Natural killer cell (primary cell): ENCODE measurements around the gene MBD3L1. TPM values are rescaled to one million over a fixed set of nuclear protein-coding genes. Genes with fewer than 3 reads are reported as not detected.

Experiments used
- ATAC-seq, 3 donors: fragments of 150-1000 bp in 2 of 3; fragments of 200-7000 bp in 1 of 3; cut with Tn5 transposase; 1 replicate in 1 of 3; 2 replicates in 2 of 3; pipeline ENCODE4 v1.10.0; 2021; ENCODE audit warnings: mild to moderate bottlenecking in 2 of 3, moderate library complexity in 2 of 3
- DNase-seq, 2 donors: peaks; one replicate each; pipeline versions ENCODE4 v3.0.0 to v3.0.0-alpha.2; 2013 to 2021; ENCODE audit warnings: mixed read lengths in 1 of 2
- H3K27ac ChIP-seq: one replicate; pipeline ENCODE4 v1.5.1; 2013; ENCODE audit warnings: mild to moderate bottlenecking, low read length
- H3K27me3 ChIP-seq: one replicate; pipeline ENCODE4 v1.6.1; 2013; ENCODE audit warnings: low read length; ENCODE audit not compliant: control insufficient read depth, insufficient read depth
- H3K36me3 ChIP-seq: one replicate; pipeline ENCODE4 v1.6.1; 2013; ENCODE audit warnings: low read length; ENCODE audit not compliant: control insufficient read depth, insufficient read depth
- H3K4me1 ChIP-seq: one replicate; pipeline ENCODE4 v1.6.1; 2013; ENCODE audit warnings: low read length; ENCODE audit not compliant: control insufficient read depth, insufficient read depth
- H3K4me3 ChIP-seq: one replicate; pipeline ENCODE4 v1.5.1; 2013; ENCODE audit warnings: low read length
- H3K9me3 ChIP-seq: one replicate; pipeline ENCODE4 v1.6.1; 2013; ENCODE audit warnings: low read length; ENCODE audit not compliant: control insufficient read depth, insufficient read depth
- H3K27ac Mint-ChIP-seq, 2 donors: one replicate each; pipeline ENCODE4 v1.8.0; 2022; ENCODE audit warnings: mild to moderate bottlenecking in 2 of 2, mixed read lengths in 2 of 2, moderate library complexity in 1 of 2
- H3K27me3 Mint-ChIP-seq, 2 donors: one replicate each; pipeline ENCODE4 v1.8.0; 2022; ENCODE audit warnings: low read depth in 2 of 2, mixed read lengths in 2 of 2
- H3K36me3 Mint-ChIP-seq: one replicate; pipeline ENCODE4 v1.8.0; 2022; ENCODE audit warnings: mixed read lengths
- H3K4me1 Mint-ChIP-seq, 2 donors: one replicate each; pipeline ENCODE4 v1.8.0; 2022; ENCODE audit warnings: mixed read lengths in 2 of 2
- H3K4me3 Mint-ChIP-seq: one replicate; pipeline ENCODE4 v1.8.0; 2022; ENCODE audit warnings: mild to moderate bottlenecking, moderate library complexity, mixed read lengths
- H3K9me3 Mint-ChIP-seq, 2 donors: one replicate each; pipeline ENCODE4 v1.8.0; 2022; ENCODE audit warnings: mixed read lengths in 2 of 2
- WGBS: methylation state at CpG from one replicate; pipeline ENCODE4 v1.1.7; 2013; ENCODE audit warnings: missing lambda C conversion rate; ENCODE audit not compliant: insufficient coverage; 5-methylcytosine and 5-hydroxymethylcytosine counted together
- intact Hi-C: fragments of 100-400 bp; cut with micrococcal nuclease; formaldehyde crosslinking; loops from one replicate; pipeline ENCODE4 v1.14.2; 2022
- total RNA-seq, 4 donors: library from RNA; stranded (reverse); fragments of 120-200 nt in 1 of 4; gene quantifications; one replicate each; pipeline versions ENCODE4 v1.2.3 to v1.2.4, GENCODE V29; 2013 to 2022
- TF ChIP-seq, protein P1 (sequence below): fragments of 200-600 bp; IDR thresholded peaks from one replicate; pipeline ENCODE4 v1.8.0; 2022; ENCODE audit warnings: antibody characterized with exemption

Gene MBD3L1
- total RNA-seq, 3 donors from 2014 or later (not counting 1 experiment from before 2014, with no cell fraction given), result not detected

DNA sequence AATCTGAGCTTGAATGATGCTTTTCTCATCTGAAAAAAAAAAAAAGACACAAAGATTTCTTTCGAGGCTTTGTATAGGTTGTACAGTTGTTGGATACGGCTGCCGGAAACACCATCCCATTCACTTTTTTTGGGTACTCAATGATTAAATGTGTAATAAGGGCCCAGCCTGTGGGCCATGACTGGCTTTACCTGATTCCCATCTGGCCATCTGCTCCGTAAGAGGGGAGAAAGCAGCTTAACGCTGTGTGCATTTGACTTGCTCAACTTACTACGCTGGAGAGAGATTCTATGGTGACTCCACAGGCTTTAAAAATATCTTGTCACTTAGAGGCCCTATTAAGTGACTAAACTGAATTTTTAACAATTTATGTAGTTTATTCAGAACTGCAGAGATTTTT is 804 bp upstream of the MBD3L1 start:
- Histone ChIP-seq H3K27me3 (no peaks in the 10 kb centered on the region), H3K9me3 (no peaks in the 10 kb centered on the region), H3K4me1 (peaks cover 15% of the 10 kb centered on the region), H3K36me3 (no peaks in the 10 kb centered on the region), H3K27ac (peak overlapping the region; percentile 82), H3K4me3 (peak overlapping the region; percentile 59)
- Mint-ChIP-seq H3K36me3 (no peaks in the 10 kb centered on the region), H3K9me3 (no peaks in the 10 kb centered on the region), H3K27me3 (no peaks in the 10 kb centered on the region), H3K4me1 (peaks cover 7 to 22% of the 10 kb centered on the region in 2 donors), H3K27ac (peak overlapping the region; percentile 89 to 94), H3K4me3 (peak overlapping the region; percentile 90)
- TF ChIP-seq, protein P1, sequence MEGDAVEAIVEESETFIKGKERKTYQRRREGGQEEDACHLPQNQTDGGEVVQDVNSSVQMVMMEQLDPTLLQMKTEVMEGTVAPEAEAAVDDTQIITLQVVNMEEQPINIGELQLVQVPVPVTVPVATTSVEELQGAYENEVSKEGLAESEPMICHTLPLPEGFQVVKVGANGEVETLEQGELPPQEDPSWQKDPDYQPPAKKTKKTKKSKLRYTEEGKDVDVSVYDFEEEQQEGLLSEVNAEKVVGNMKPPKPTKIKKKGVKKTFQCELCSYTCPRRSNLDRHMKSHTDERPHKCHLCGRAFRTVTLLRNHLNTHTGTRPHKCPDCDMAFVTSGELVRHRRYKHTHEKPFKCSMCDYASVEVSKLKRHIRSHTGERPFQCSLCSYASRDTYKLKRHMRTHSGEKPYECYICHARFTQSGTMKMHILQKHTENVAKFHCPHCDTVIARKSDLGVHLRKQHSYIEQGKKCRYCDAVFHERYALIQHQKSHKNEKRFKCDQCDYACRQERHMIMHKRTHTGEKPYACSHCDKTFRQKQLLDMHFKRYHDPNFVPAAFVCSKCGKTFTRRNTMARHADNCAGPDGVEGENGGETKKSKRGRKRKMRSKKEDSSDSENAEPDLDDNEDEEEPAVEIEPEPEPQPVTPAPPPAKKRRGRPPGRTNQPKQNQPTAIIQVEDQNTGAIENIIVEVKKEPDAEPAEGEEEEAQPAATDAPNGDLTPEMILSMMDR, result no peak
- no peak for ATAC-seq
- 61% methylated on average over 6 of the region's 6 CpGs for WGBS
- intact Hi-C loops, result no loop called here
- no peak for DNase-seq

DNA sequence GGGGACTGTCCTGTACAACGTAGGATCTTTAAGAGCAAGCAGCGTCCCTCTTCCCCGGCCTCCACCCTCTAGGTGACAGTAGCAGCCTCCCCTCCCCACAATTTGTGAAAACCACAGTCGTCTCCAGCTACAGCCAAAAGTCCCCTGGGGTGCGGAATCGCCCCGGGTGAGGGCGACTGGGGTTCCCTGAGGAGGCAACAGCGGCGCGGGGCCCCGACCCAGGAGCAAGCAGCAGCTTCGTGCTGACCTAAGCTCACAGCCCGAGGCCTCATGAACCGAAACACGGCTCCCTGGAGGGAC is 395 bp upstream of the MBD3L1 start:
- TF ChIP-seq, protein P1, result no peak
- no peak for DNase-seq
- H3K9me3 Mint-ChIP-seq, result no peaks in the 10 kb centered on the region
- intact Hi-C loops, result no loop called here
- Histone ChIP-seq H3K4me1 (peaks cover 15% of the 10 kb centered on the region), H3K9me3 (no peaks in the 10 kb centered on the region), H3K27me3 (no peaks in the 10 kb centered on the region), H3K36me3 (no peaks in the 10 kb centered on the region), H3K4me3 (peak overlapping the region; percentile 59), H3K27ac (peak overlapping the region; percentile 82)
- H3K4me1 Mint-ChIP-seq, result peaks cover 7 to 22% of the 10 kb centered on the region in 2 donors
- H3K36me3 Mint-ChIP-seq, result no peaks in the 10 kb centered on the region
- H3K27ac Mint-ChIP-seq, result peak overlapping the region; percentile 89 to 94
- 0% methylated on average over 16 of the region's 16 CpGs for WGBS
- no peaks in the 10 kb centered on the region for H3K27me3 Mint-ChIP-seq
- ATAC-seq, result peak in 2 of 3 donors; percentile 1
- peak overlapping the region; percentile 90 for H3K4me3 Mint-ChIP-seq

DNA sequence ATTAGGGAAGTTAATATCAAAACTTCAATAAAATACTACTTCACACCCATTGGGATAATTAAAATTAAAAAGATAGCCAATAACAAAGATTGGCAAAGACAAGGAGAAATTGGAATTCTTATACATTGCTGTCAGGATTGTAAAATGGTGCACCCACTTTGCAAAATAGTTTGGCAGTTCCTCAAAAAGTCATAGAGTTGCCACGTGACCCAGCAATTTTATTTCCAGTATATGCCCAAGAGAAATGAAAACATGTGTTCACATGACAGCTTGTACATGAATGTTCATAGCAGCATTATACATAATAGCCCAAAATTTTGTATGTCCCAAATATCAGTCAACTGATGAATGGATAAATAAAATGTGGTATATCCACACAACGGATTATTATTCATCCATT is 3.3 kb downstream of the MBD3L1 start:
- no peak for ATAC-seq
- intact Hi-C loops, result no loop called here
- peaks cover 5 to 8% of the 10 kb centered on the region in 2 donors for H3K27me3 Mint-ChIP-seq

DNA sequence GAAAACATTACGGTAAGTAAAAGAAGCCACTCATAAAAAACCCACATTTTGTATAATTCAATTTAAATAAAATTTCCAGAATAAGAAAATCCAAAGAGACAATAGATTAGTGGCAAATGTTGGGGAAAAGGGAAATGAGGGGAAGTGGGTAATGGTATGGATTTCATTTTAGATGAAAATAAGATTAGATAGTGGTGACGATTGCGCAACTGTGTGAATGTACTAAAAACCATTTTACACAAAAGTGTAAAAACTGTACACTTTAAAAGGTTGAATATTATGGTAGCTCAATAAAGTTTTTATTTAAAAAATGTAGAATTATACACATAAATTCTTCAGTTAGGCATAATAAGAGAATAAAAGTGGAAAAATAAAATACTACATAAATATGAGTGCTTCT is 3.7 kb downstream of the MBD3L1 start:
- Histone ChIP-seq H3K27me3 (no peaks in the 10 kb centered on the region), H3K4me1 (peaks cover 15% of the 10 kb centered on the region), H3K9me3 (no peaks in the 10 kb centered on the region), H3K27ac (no peak overlapping the region), H3K36me3 (no peaks in the 10 kb centered on the region), H3K4me3 (no peak overlapping the region)
- peaks cover 7 to 22% of the 10 kb centered on the region in 2 donors for H3K4me1 Mint-ChIP-seq
- peaks cover 8 to 13% of the 10 kb centered on the region in 2 donors for H3K27me3 Mint-ChIP-seq
- TF ChIP-seq, protein P1, result no peak
- ATAC-seq (no peak), DNase-seq (no peak)
- intact Hi-C loops, result no loop called here
- no CpG with 5 or more reads among the region's 3 CpGs for WGBS
- no peaks in the 10 kb centered on the region for H3K9me3 Mint-ChIP-seq
- no peak overlapping the region for H3K27ac Mint-ChIP-seq
- H3K36me3 Mint-ChIP-seq, result no peaks in the 10 kb centered on the region
- no peak overlapping the region for H3K4me3 Mint-ChIP-seq

More for the DNA sequence above, 3.3 kb downstream of the MBD3L1 start:
- Mint-ChIP-seq H3K4me3 (no peak overlapping the region), H3K27ac (no peak overlapping the region), H3K4me1 (peaks cover 7 to 22% of the 10 kb centered on the region in 2 donors), H3K36me3 (no peaks in the 10 kb centered on the region), H3K9me3 (no peaks in the 10 kb centered on the region)
- no peaks in the 10 kb centered on the region for H3K9me3 ChIP-seq
- peaks cover 15% of the 10 kb centered on the region for H3K4me1 ChIP-seq
- H3K4me3 ChIP-seq, result no peak overlapping the region
- no peak for DNase-seq
- TF ChIP-seq, protein P1, result no peak
- 47% methylated on average over 1 of the region's 2 CpGs for WGBS
- H3K36me3 ChIP-seq, result no peaks in the 10 kb centered on the region
- H3K27me3 ChIP-seq, result no peaks in the 10 kb centered on the region
- no peak overlapping the region for H3K27ac ChIP-seq
